ENCODE results near the gene TRAPPC2.
A peak's percentile ranks its signal among the peaks of the same experiment; 100 is the strongest.

Gene TRAPPC2

DNA sequence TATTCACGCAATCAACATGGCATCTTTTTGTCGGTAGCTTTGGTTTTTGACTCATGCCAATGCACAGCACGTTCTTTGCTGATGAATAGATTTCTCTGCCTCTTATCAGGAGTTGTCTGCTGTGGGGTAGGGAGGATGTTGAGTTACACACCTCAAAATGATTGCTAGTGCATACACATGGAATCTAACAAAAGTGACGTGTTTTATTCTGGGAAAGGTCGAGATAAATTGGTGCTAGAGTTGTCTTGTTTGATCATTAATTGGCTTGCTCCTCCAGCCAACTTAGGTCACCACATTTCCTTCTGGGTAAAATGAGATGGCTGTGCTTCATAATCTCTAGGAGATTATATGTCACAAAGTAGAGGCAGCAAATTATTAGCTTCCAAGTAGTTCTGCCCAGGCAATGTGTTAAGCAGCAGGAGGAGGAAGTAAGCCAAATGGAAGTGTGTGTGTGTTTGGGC is 41.6 kb downstream of the TRAPPC2 start:
- no peak overlapping the region for H2AFZ ChIP-seq (ENCODE audit: low read length)
- H3F3A ChIP-seq (ENCODE audit: insufficient read depth, low read length): no peaks in the 10 kb centered on the region
- H3K4me2 ChIP-seq (ENCODE audit: low read depth, low read length): no peak overlapping the region
- no peak for DNase-seq
- no peak overlapping the region for H3K9ac ChIP-seq (ENCODE audit: low read length)
- no peaks in the 10 kb centered on the region for H4K20me1 ChIP-seq (ENCODE audit: insufficient read depth, low read length)
- H3K36me3 ChIP-seq (replicated peaks; ENCODE audit: insufficient read depth, low read length): no peaks in the 10 kb centered on the region; the same call in 1 of the 2 replicates
- H3K79me2 ChIP-seq (ENCODE audit: low read length): peaks cover 86% of the 10 kb centered on the region
- no peaks in the 10 kb centered on the region for H3K27me3 ChIP-seq (replicated peaks; ENCODE audit: insufficient read depth, low read length)
- TF ChIP-seq EZH2 (optimal IDR thresholded peaks at IDR 0.05; ENCODE audit: low read depth, low read length) (no peak), EZH2phosphoT487 (IDR thresholded peaks at IDR 0.05; ENCODE audit: low read length) (no peak)
- TF ChIP-seq, protein P1, sequence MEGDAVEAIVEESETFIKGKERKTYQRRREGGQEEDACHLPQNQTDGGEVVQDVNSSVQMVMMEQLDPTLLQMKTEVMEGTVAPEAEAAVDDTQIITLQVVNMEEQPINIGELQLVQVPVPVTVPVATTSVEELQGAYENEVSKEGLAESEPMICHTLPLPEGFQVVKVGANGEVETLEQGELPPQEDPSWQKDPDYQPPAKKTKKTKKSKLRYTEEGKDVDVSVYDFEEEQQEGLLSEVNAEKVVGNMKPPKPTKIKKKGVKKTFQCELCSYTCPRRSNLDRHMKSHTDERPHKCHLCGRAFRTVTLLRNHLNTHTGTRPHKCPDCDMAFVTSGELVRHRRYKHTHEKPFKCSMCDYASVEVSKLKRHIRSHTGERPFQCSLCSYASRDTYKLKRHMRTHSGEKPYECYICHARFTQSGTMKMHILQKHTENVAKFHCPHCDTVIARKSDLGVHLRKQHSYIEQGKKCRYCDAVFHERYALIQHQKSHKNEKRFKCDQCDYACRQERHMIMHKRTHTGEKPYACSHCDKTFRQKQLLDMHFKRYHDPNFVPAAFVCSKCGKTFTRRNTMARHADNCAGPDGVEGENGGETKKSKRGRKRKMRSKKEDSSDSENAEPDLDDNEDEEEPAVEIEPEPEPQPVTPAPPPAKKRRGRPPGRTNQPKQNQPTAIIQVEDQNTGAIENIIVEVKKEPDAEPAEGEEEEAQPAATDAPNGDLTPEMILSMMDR (IDR thresholded peaks at IDR 0.05; ENCODE audit: low read length): no peak
- H3K4me3 ChIP-seq (ENCODE audit: low read length): no peak overlapping the region
- no peak overlapping the region for H3K27ac ChIP-seq (ENCODE audit: low read length)
- H3K4me1 ChIP-seq (ENCODE audit: low read length): peaks cover 4% of the 10 kb centered on the region; the same call in 1 of the 2 replicates
- no peaks in the 10 kb centered on the region for H3K9me3 ChIP-seq (replicated peaks; ENCODE audit: insufficient read depth, low read length)
- no peaks in the 10 kb centered on the region for H3K9me2 ChIP-seq (replicated peaks; ENCODE audit: insufficient read depth, low read length)

DNA sequence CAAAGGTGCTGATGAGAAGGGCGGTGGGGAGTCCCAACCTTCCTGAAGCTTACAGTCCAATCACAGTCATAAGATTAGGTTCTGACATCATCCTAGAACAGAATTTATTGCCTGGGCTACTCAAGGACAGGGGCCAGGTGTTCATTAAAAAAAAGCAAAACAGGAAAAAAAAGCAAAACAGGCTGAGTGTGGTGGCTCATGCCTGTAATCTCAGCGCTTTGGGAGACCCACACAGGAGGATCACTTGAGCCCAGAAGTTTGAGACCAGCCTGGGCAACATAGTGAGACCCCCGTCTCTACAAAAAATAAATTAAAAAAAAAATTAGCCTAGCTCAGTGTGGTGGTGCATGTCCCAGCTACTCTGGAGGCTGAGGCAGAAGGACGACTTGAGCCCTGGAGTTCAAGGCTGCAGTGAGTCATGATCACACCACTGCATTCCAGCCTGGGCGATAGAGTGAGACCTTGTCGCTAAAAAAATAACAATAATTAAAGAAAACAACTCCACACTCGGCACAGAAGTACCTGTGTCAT is 42.5 kb downstream of the TRAPPC2 start:
- Histone ChIP-seq H3K4me2 (ENCODE audit: low read depth, low read length) (no peak overlapping the region), H3K9me2 (replicated peaks; ENCODE audit: insufficient read depth, low read length) (no peaks in the 10 kb centered on the region), H3K27me3 (replicated peaks; ENCODE audit: insufficient read depth, low read length) (no peaks in the 10 kb centered on the region), H3K36me3 (replicated peaks; ENCODE audit: insufficient read depth, low read length) (no peaks in the 10 kb centered on the region), H3F3A (ENCODE audit: insufficient read depth, low read length) (no peaks in the 10 kb centered on the region), H3K79me2 (ENCODE audit: low read length) (peaks cover 77% of the 10 kb centered on the region), H3K9ac (ENCODE audit: low read length) (no peak overlapping the region), H3K4me3 (ENCODE audit: low read length) (no peak overlapping the region), H3K9me3 (replicated peaks; ENCODE audit: insufficient read depth, low read length) (no peaks in the 10 kb centered on the region), H2AFZ (ENCODE audit: low read length) (no peak overlapping the region), H4K20me1 (ENCODE audit: insufficient read depth, low read length) (no peaks in the 10 kb centered on the region), H3K4me1 (ENCODE audit: low read length) (peaks cover 6% of the 10 kb centered on the region; the same call in 1 of the 2 replicates), H3K27ac (ENCODE audit: low read length) (no peak overlapping the region)
- no peak for DNase-seq
- TF ChIP-seq, protein P1 (IDR thresholded peaks at IDR 0.05; ENCODE audit: low read length): no peak
- no peak for TF ChIP-seq EZH2phosphoT487 (IDR thresholded peaks at IDR 0.05; ENCODE audit: low read length)
- TF ChIP-seq EZH2 (optimal IDR thresholded peaks at IDR 0.05; ENCODE audit: low read depth, low read length): no peak

DNA sequence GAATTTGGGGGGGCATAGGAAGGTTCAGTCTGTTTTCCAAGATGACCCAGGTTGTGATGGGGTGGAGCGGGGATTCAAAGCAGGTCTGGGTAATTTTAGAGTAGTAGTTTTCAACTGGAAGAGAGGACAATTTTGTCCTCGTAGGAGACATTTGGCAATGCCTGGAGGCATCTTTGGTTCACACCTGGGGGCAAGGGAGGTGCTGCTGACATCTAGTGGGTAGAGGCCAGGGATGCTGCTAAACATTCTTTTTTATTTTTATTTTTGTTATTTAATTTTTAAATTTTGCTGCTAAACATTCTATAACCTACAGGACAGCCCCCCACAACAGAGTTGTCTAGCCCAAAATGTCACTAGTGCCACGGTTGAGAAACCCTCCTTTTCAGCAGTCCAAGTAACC is 43.6 kb downstream of the TRAPPC2 start:
- H3K9me3 ChIP-seq (replicated peaks; ENCODE audit: insufficient read depth, low read length): no peaks in the 10 kb centered on the region
- H3K4me2 ChIP-seq (ENCODE audit: low read depth, low read length): peak overlapping the region; percentile 68; the same call in 1 of the 2 replicates
- H3K27me3 ChIP-seq (replicated peaks; ENCODE audit: insufficient read depth, low read length): no peaks in the 10 kb centered on the region
- H3K9me2 ChIP-seq (replicated peaks; ENCODE audit: insufficient read depth, low read length): no peaks in the 10 kb centered on the region
- TF ChIP-seq, protein P1 (IDR thresholded peaks at IDR 0.05; ENCODE audit: low read length): peak; percentile 24
- TF ChIP-seq EZH2 (optimal IDR thresholded peaks at IDR 0.05; ENCODE audit: low read depth, low read length) (no peak), EZH2phosphoT487 (IDR thresholded peaks at IDR 0.05; ENCODE audit: low read length) (no peak)
- no peaks in the 10 kb centered on the region for H3K36me3 ChIP-seq (replicated peaks; ENCODE audit: insufficient read depth, low read length)
- peaks cover 6% of the 10 kb centered on the region; the same call in 1 of the 2 replicates for H3K4me1 ChIP-seq (ENCODE audit: low read length)
- H3K4me3 ChIP-seq (ENCODE audit: low read length): no peak overlapping the region; the same call in 1 of the 2 replicates
- no peaks in the 10 kb centered on the region for H3F3A ChIP-seq (ENCODE audit: insufficient read depth, low read length)
- peaks cover 68% of the 10 kb centered on the region for H3K79me2 ChIP-seq (ENCODE audit: low read length)
- H3K27ac ChIP-seq (ENCODE audit: low read length): no peak overlapping the region
- no peak for DNase-seq
- no peaks in the 10 kb centered on the region for H4K20me1 ChIP-seq (ENCODE audit: insufficient read depth, low read length)
- H2AFZ ChIP-seq (ENCODE audit: low read length): no peak overlapping the region
- H3K9ac ChIP-seq (ENCODE audit: low read length): peak overlapping the region; percentile 91; the same call in 1 of the 2 replicates
